WERI-Rb-1 (cell line): Measurements from ENCODE around the gene STEAP2.

Experiments
- DNase-seq: peaks from one replicate; pipeline ENCODE4 v3.0.0-alpha.2; 2020
- H3K27ac ChIP-seq: fragments of 250-450 bp; sonication (Bioruptor Pico); 2 replicates; pipeline ENCODE4 v1.5.1; 2020; ENCODE audit warnings: mild to moderate bottlenecking, moderate library complexity
- H3K27me3 ChIP-seq: fragments of 250-450 bp; sonication (Bioruptor Pico); 2 replicates; pipeline ENCODE4 v1.5.1; 2021; ENCODE audit warnings: mild to moderate bottlenecking, low read depth, moderate library complexity; ENCODE audit not compliant: insufficient read depth, severe bottlenecking
- H3K36me3 ChIP-seq: fragments of 250-450 bp; sonication (Bioruptor Pico); 2 replicates; pipeline ENCODE4 v1.5.1; 2020; ENCODE audit warnings: mild to moderate bottlenecking, moderate library complexity
- H3K4me3 ChIP-seq: 2 replicates; pipeline ENCODE4 v1.5.1; 2011; ENCODE audit warnings: low read depth, mild to moderate bottlenecking, control low read depth, low read length
- H3K9me3 ChIP-seq: fragments of 250-450 bp; sonication (Bioruptor Pico); 2 replicates; pipeline ENCODE4 v1.5.1; 2021; ENCODE audit warnings: mild to moderate bottlenecking, moderate library complexity; ENCODE audit not compliant: severe bottlenecking
- TF ChIP-seq, protein P1 (sequence below): IDR thresholded peaks from 2 replicates; pipeline ENCODE4 v1.5.1; 2011; ENCODE audit warnings: low read depth, mild to moderate bottlenecking, control low read depth, inconsistent platforms, low read length

STEAP2 gene

DNA sequence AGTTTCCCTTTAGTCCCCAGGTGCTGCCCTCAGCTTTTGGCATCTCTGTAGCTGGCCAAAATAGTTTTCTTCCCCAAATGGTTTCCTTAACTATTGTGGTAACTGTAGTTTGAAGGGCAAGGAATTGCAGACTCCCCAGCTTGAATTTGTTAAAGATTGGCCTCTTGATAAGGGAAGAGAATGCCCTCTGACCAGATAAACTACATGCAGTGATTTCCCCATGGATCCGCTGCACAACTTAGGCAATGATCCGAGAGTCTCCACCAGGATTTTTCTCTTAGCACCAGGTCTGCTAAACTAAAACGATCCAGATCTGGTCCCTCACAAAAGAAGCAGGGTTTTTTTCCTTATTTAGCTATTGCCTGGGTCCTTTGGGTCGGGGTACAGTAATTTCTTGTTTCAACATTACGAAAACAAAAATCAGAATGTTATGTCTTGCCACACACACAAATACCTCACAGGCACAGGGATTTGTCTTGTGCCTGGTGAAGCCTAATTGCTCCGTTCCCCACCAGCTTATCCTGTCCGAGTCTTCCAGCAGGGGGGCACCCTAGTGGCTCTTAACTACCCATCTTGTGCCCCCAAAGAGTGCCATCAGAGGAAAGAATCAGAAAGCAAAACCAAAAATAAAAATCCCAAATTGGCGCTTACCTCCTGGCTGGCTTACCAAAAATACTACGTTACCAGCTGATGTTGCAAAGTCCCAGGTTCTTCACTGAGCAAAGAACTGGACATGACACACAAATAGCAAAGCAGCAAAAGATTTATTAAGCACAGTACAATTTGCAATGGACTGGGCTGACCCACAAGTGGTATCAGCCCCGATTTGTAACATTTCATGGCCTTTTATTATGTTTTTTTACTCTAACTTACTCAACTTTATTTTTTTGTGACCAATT lies 16.4 kb upstream of the STEAP2 start:
- Histone ChIP-seq H3K9me3 (peaks cover 4% of the 10 kb centered on the region), H3K4me3 (no peak overlapping the region), H3K36me3 (no peaks in the 10 kb centered on the region), H3K27ac (no peak overlapping the region), H3K27me3 (no peaks in the 10 kb centered on the region)
- no peak for DNase-seq
- TF ChIP-seq, protein P1, sequence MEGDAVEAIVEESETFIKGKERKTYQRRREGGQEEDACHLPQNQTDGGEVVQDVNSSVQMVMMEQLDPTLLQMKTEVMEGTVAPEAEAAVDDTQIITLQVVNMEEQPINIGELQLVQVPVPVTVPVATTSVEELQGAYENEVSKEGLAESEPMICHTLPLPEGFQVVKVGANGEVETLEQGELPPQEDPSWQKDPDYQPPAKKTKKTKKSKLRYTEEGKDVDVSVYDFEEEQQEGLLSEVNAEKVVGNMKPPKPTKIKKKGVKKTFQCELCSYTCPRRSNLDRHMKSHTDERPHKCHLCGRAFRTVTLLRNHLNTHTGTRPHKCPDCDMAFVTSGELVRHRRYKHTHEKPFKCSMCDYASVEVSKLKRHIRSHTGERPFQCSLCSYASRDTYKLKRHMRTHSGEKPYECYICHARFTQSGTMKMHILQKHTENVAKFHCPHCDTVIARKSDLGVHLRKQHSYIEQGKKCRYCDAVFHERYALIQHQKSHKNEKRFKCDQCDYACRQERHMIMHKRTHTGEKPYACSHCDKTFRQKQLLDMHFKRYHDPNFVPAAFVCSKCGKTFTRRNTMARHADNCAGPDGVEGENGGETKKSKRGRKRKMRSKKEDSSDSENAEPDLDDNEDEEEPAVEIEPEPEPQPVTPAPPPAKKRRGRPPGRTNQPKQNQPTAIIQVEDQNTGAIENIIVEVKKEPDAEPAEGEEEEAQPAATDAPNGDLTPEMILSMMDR: no peak

GRCh38 chr7:90201500-90202195 lies 9.9 kb upstream of the STEAP2 start:
- no peaks in the 10 kb centered on the region for H3K27me3 ChIP-seq
- no peak overlapping the region for H3K27ac ChIP-seq
- no peaks in the 10 kb centered on the region for H3K9me3 ChIP-seq
- H3K4me3 ChIP-seq: no peak overlapping the region
- DNase-seq: no peak
- no peaks in the 10 kb centered on the region for H3K36me3 ChIP-seq
- TF ChIP-seq, protein P1: no peak

DNA sequence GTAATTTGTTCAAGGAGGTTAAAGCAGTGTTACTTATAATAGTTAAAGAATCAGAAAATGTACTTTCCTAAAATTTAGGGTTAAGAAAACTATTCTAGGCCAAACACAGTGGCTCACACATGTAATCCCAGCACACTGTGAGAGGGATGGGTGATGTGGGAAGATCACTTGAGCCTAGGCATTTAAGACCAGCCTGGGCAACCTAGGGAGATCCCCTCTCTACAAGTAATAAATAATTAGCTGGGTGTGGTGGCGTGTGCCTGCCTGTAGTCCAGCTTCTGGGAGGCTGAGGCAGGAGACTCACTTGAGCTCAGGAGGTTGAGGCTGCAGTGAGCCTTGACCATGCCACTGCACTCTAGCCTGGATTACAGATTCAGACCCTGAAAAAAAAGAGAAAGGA lies 3.6 kb upstream of the STEAP2 start:
- H3K4me3 ChIP-seq: no peak overlapping the region
- H3K27ac ChIP-seq: no peak overlapping the region
- DNase-seq: no peak
- no peaks in the 10 kb centered on the region for H3K36me3 ChIP-seq
- TF ChIP-seq, protein P1: no peak
- H3K9me3 ChIP-seq: no peaks in the 10 kb centered on the region
- H3K27me3 ChIP-seq: no peaks in the 10 kb centered on the region

GRCh38 chr7:90209776-90210175 lies 1.8 kb upstream of the STEAP2 start:
- Histone ChIP-seq H3K27ac (no peak overlapping the region), H3K36me3 (no peaks in the 10 kb centered on the region), H3K4me3 (no peak overlapping the region), H3K27me3 (no peaks in the 10 kb centered on the region), H3K9me3 (no peaks in the 10 kb centered on the region)
- no peak for DNase-seq
- TF ChIP-seq, protein P1: no peak

- H3K4me3 ChIP-seq: no peak overlapping the region
- no peaks in the 10 kb centered on the region for H3K27me3 ChIP-seq
- TF ChIP-seq, protein P1: no peak
Observed at GRCh38 chr7:90210475-90210874, 1.1 kb upstream of the STEAP2 start.

More at GRCh38 chr7:90210475-90210874, 1.1 kb upstream of the STEAP2 start:
- no peak overlapping the region for H3K27ac ChIP-seq
- DNase-seq: no peak
- H3K36me3 ChIP-seq: no peaks in the 10 kb centered on the region
- H3K9me3 ChIP-seq: no peaks in the 10 kb centered on the region
